ENCODE data around the gene MYH9. TPM values are rescaled to one million over a fixed set of nuclear protein-coding genes. Genes with fewer than 3 reads are reported as not detected.
"Not testable (repeated sequence)": the region's sequence is repeated elsewhere in the genome, so short reads cannot be mapped to it uniquely, and the experiment has no call there.

Gene MYH9
- polyA plus RNA-seq, 4 donors = 261 to 310 (median 285) TPM

GRCh38 chr22:36285017-36285416 is 102.8 kb downstream of the MYH9 start:
- no peak for DNase-seq (ENCODE audit: low read depth in 4 of 4, low spot score in 2 of 4)

DNA sequence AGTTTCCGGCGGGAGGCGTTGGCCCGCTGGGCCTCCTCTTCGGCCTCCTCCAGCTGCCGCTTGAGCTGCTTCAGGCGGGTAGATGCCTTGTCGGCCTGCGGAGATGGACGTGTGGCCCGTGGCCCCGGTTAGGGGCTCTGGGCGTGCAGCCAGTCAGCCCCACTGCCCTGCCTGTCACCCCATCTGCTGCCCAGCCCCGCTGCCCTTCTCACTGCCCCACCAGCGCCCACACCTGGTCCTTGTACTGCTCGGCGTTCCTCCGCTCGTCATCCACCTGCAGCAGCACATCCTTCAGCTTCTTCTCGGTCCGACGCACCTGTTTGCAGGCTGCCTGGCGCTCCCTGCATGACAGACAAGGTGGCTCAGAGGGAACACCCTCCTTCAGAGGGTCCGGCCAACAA is 103.6 kb downstream of the MYH9 start:
- no peak for DNase-seq (ENCODE audit: low read depth in 4 of 4, low spot score in 2 of 4)

DNA sequence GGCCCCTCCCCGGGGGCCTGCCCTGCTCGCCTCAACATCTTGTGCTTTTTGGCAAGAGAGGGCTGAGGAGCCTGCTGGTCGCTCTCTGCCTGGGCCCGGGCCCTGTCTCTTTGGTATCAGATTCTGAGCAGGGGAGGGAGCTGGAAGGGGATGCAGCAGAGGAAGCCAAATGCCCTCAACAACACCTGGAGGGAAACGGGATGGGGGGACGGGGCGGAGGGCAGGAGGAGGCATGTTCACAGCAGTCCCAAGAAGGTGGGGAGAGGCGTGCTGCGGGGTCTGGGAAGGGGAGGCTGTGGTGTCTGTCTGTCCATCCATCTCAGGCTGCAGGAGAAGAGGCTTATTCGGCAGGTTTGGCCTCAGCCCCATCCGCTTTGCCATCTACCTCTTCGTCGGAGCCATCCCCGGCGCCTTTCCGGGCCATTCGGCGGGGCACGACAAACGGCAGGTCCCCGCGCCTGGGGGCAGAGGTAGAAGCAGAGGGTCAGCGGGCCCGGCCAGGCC is 105.4 kb downstream of the MYH9 start:
- DNase-seq (ENCODE audit: low read depth in 4 of 4, low spot score in 2 of 4) = no peak

GRCh38 chr22:36281781-36282327 is 105.9 kb downstream of the MYH9 start:
- no peak for DNase-seq (ENCODE audit: low read depth in 4 of 4, low spot score in 2 of 4)

DNA sequence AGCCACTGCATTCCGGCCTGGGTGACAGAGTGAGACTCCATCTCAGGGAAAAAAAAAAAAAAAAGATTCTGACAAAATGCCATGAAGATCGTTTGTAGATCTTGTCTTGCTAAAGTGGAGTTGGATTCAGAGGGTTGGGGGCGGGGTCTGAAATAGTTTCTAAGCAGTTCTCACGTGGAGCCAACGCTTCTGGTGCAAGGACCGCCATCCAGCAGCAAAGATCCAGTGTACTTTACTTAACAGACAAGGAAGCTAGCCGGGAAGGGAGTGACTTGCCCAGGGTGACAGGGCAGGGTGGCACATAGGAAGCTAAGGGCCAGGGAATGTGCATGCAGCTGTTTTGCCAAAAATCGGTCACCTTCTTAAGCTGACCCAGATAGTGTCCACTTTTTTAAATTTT is 107.4 kb downstream of the MYH9 start:
- no peak for DNase-seq (ENCODE audit: low read depth in 4 of 4, low spot score in 2 of 4)

GRCh38 chr22:36279219-36279666 is 108.5 kb downstream of the MYH9 start:
- no peak for DNase-seq (ENCODE audit: low read depth in 4 of 4, low spot score in 2 of 4)

DNA sequence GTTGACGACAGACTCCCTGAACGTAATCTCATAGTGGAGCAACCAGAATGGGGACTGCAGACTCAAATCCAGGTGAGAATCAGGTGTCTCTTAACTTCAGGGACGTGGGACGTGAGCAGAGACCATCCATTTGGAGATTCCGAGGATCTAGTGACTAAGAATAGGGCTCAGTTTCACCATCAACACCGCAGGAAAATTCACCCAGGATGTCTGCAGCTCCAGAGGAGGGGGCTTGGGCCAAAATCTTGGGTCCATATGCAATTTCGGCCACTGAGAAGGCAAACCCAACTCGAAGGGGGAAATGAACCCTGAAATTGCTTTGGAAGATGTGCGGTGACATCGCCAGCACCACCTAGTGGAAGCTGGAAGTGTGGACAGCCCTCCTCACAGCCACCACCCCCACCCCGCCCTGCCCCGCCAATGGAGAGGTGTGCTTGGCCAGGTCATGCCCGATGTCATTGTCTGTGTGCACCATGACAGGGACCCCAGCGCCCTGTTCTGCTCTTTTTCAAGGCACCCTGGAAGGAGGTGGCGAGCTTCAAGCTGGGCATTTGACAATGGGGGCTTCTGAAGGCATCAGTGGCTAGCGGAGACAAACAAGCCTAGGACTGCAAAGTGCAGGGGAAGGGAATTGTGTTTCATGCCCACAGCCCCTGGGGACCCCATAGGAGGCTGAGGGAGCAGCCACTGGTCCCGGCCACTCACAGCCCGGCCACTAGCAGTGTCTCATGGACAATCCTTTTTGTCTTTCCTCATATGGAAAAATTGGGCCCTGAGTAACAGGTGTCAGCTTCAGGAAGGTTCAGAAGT is 110.1 kb downstream of the MYH9 start:
- peak in 1 of 4 donors; percentile 43 for DNase-seq (ENCODE audit: low read depth in 4 of 4, low spot score in 2 of 4)

DNA sequence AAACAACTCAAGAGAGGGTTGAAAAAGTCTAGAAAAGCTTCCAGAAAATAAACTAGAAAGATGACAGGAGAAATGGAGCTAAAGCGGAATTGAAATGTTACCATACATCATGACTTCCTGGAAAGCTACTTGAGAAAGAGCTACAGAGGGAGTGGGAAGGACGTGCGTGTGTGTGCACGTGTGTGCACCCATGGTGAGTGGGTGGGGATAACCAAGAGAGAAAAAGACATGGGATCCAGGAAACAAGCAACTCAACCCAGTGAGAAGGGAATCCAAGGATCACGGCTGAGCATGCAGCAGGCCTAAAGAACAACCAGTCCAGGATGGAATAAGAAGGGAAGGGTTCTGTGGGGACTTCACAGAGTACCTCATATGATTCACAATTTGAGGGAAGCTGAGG is 113.2 kb downstream of the MYH9 start:
- no peak for DNase-seq (ENCODE audit: low read depth in 4 of 4, low spot score in 2 of 4)

DNA sequence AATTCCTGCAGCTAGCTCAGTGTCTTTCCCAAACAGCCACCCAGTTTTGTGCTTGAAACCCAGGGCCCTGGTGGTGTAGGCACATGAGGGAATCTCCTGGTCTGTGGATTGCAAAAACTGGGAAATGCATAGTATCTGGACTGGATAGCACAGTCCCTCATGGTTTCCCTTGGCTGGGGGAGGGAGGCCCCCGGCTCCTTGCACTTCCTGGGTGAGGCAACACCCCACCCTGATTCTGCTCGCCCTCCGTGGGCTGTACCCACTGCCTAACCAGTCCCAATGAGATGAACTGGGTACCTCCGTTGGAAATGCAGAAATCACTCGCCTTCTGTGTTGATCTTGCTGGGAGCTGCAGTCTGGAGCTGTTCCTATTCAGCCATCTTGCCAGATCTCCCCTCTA is 115.8 kb downstream of the MYH9 start:
- not testable (repeated sequence) for DNase-seq (ENCODE audit: low read depth in 4 of 4, low spot score in 2 of 4)

DNA sequence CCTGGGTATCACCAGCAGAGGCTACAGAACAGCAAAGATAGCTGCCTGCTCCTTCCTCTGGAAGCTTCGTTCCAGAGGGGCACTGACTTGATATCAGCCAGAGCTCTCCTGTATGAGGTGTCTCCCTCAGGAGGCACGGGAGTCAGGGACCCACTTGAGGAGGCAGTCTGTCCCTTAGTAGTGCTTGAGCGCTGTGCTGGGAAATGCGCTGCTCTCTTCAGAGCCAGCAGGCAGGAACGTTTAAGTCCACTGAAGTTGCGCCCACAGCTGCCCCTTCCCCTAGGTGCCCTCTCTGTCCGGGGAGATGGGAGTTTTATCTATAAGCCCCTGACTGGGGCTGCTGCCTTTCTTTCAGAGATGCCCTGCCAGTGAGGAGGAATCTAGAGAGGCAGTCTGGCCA is 116.5 kb downstream of the MYH9 start:
- not testable (repeated sequence) for DNase-seq (ENCODE audit: low read depth in 4 of 4, low spot score in 2 of 4)

- no peak for DNase-seq (ENCODE audit: low read depth in 4 of 4, low spot score in 2 of 4)
Observed at GRCh38 chr22:36267896-36268485, 119.8 kb downstream of the MYH9 start.

DNA sequence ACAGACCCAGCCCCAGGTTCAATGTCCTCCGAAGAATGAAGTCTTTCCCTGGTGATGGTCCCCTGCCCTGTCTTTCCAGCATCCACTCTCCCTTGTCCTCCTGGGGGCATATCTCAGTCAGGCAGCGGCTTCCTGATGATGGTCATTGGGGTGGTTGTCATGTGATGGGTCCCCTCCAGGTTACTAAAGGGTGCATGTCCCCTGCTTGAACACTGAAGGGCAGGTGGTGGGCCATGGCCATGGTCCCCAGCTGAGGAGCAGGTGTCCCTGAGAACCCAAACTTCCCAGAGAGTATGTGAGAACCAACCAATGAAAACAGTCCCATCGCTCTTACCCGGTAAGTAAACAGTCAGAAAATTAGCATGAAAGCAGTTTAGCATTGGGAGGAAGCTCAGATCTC is 120.7 kb downstream of the MYH9 start:
- no peak for DNase-seq (ENCODE audit: low read depth in 4 of 4, low spot score in 2 of 4)

DNA sequence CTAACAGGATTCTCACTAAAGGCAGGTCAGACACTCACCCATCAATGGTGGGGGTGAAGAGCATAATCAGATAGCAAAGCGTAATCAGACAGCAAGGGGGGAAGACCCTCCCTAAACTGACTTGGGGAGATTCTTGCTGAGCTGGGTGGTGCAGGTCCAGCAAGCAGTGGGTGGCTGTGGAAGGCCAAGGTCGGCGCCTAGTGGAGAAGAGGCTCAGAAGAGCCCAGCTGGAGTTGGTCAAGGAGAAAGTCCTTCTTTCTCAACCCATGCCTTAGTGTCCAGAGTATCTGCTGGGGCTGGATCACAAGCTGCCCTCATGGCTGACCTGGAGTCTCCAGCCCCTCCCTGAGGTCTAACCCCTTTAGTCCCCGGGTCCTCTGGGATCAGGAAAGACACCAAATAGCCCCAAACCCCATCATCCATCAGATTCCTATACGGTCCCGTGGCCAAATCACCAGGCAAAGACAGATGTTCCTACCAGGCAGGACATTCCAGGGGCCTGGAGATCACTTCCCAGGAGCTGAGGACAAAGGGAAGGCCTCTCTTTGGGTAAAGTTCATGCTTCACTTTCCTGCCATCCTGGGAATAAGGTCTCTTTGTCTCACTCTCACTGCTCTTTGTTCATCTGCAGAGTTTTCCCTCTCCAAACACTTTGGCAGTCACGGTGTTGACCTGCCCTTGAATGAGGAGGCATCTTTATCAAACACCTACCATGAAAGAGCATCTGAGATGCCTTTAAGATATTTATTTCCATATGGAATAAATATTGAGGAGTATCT is 123.7 kb downstream of the MYH9 start:
- DNase-seq (ENCODE audit: low read depth in 4 of 4, low spot score in 2 of 4) = not testable (repeated sequence)

DNA sequence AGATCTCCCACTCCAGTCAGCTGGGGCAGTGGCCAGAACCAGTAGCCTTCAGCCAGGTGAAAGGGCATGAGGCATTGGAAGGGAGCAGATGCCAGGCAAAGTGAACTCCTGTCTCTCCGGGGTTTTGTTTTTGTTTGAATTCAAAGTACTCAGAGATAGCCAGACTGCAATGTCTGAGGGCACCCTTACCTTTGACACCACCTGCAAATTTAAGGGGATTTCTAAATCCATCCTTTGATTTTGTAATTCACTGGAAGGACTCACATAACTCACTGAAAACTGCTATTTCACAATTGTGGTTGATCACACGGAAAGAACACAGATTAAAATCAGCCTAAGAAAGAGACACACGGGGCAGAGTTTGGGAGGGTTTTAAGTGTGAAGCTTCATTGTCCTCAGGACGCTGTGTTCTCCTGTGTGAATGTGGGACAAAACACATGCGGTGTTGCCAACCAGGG is 124.5 kb downstream of the MYH9 start:
- DNase-seq (ENCODE audit: low read depth in 4 of 4, low spot score in 2 of 4) = not testable (repeated sequence)

- DNase-seq (ENCODE audit: low read depth in 4 of 4, low spot score in 2 of 4) = not testable (repeated sequence)
Observed at GRCh38 chr22:36262307-36262706, 125.5 kb downstream of the MYH9 start.

DNA sequence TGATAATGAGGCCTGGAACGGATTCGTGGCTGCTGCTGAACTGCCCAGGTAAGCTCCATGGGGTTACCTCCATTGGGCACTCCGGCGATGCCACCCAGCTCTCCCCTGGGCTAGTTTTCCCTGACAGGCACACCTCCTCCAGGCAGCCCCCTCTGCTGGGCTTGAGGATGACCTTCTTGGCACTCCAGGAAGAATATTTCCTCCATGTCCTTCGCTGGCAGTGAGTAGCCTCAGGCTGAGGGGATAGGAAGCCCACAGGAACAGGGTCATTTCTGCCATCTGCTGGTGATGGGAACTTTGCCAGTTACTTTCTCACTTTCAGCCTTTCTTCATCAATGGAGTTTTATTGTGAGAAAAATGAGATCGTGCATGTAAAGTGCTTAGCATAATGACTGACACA is 126.1 kb downstream of the MYH9 start:
- not testable (repeated sequence) for DNase-seq (ENCODE audit: low read depth in 4 of 4, low spot score in 2 of 4)

DNA sequence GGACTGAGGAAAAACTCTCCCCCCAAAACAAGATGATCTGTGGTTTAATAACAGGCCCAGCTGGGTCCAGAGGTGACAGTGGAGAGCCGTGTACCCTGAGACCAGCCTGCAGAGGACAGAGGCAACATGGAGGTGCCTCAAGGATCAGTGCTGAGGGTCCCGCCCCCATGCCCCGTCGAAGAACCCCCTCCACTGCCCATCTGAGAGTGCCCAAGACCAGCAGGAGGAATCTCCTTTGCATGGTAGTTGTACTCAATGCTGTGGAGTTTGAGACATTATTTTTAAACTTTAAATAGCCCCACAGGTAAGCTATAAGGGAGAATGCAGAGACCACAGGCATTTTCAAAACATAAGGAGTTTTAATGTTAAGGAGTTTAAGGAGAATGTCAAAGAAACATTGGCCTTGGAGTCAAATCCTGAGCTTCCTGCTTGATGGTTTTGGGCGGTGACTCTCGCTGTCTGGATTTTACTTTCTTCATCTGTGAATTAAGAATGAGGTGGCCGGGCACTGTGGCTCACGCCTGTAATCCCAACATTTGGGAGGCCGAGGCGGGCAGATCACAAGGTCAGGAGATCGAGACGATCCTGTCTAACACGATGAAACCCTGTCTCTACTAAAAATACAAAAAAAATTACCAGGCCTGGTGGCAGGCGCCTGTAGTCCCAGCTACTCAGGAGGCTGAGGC is 128.0 kb downstream of the MYH9 start:
- no peak for DNase-seq (ENCODE audit: low read depth in 4 of 4, low spot score in 2 of 4)

- no peak for DNase-seq (ENCODE audit: low read depth in 4 of 4, low spot score in 2 of 4)
Observed at GRCh38 chr22:36258701-36259614, 128.8 kb downstream of the MYH9 start.

Measured in left renal cortex interstitium (tissue), 4 donors.